Omental fat pad (tissue), 4 donors: Measurements from ENCODE around the gene RELL2. TPM values are rescaled to one million over a fixed set of nuclear protein-coding genes. Genes with fewer than 3 reads are reported as not detected.

ENCODE experiments used
- ATAC-seq: fragments of 150-250 bp; one replicate; pipeline ENCODE4 v1.9.1; 2016; ENCODE audit warnings: mild to moderate bottlenecking, moderate library complexity; ENCODE audit not compliant: low FRiP score
- DNase-seq: peaks from one replicate; pipeline ENCODE4 v3.0.0-alpha.2; 2019; ENCODE audit warnings: low spot score
- small RNA-seq: library from RNA; depleted of rRNA; stranded (forward); fragments of <200 nt; gene quantifications from one replicate; pipeline ENCODE3, GENCODE V24; 2016
- total RNA-seq, 4 donors: library from RNA; depleted of rRNA; stranded (reverse); fragments of >200 nt; gene quantifications; one replicate each; pipeline ENCODE4 v1.1.0, GENCODE V29; 2016
- TF ChIP-seq, protein P1 (sequence below), 3 donors: fragments of 450-650 bp; IDR thresholded peaks; one replicate each; pipeline ENCODE4 v1.5.1; 2016 to 2017; ENCODE audit warnings: antibody characterized with exemption in 3 of 3, mild to moderate bottlenecking in 3 of 3, moderate library complexity in 2 of 3

The RELL2 gene
- total RNA-seq, 4 donors from 2014 or later: 1.0 to 4.3 (median 2.9) TPM

DNA sequence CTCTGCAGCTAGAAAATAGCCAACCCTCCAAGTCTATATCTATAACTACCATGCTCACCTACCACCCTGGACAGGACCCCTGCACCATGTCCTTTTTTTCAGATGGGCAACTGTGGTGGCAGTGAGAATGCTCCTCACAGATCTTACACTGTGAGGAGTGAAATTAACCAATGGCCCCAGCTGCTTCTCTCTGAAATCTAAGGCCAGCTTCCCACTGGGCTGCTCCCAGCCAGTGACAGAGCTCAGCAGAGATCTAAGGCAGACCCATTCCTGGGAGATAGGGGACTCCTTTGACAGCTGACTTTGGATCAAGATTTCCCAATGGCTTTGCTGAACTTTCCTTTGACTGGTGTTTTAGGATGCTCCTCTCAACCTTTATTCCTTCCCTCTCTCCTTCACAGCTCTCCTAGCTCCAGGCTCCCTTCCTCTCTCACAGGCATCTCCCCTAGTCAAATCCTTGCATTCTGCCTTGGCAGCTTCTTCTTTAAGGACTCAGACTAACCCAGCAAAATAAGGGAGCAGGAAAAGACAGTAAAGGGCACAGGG is 46.9 kb downstream of the RELL2 start:
- no peak for DNase-seq
- ATAC-seq: no peak
- TF ChIP-seq, protein P1, sequence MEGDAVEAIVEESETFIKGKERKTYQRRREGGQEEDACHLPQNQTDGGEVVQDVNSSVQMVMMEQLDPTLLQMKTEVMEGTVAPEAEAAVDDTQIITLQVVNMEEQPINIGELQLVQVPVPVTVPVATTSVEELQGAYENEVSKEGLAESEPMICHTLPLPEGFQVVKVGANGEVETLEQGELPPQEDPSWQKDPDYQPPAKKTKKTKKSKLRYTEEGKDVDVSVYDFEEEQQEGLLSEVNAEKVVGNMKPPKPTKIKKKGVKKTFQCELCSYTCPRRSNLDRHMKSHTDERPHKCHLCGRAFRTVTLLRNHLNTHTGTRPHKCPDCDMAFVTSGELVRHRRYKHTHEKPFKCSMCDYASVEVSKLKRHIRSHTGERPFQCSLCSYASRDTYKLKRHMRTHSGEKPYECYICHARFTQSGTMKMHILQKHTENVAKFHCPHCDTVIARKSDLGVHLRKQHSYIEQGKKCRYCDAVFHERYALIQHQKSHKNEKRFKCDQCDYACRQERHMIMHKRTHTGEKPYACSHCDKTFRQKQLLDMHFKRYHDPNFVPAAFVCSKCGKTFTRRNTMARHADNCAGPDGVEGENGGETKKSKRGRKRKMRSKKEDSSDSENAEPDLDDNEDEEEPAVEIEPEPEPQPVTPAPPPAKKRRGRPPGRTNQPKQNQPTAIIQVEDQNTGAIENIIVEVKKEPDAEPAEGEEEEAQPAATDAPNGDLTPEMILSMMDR (IDR thresholded peaks at IDR 0.05): no peak

DNA sequence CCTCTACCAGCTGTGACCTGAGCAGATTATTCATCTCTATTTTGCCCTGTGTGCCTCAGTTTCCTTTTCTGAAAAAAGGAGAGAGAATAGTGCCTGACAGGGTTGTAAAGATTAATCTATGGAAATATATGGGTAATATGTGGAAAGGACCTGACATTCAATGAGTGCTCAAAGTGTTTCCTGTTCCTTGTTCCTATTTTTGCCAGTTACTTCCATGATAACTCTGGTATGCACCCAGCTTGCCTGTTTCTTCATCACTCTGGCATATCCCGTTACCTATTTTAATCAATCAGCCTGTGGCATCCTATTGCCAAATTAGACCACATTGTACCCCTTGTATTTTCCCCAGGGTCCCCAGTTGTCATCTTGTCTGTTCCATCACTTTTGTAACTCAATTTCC is 48.8 kb downstream of the RELL2 start:
- TF ChIP-seq, protein P1 (IDR thresholded peaks at IDR 0.05): no peak
- ATAC-seq (no peak), DNase-seq (no peak)

DNA sequence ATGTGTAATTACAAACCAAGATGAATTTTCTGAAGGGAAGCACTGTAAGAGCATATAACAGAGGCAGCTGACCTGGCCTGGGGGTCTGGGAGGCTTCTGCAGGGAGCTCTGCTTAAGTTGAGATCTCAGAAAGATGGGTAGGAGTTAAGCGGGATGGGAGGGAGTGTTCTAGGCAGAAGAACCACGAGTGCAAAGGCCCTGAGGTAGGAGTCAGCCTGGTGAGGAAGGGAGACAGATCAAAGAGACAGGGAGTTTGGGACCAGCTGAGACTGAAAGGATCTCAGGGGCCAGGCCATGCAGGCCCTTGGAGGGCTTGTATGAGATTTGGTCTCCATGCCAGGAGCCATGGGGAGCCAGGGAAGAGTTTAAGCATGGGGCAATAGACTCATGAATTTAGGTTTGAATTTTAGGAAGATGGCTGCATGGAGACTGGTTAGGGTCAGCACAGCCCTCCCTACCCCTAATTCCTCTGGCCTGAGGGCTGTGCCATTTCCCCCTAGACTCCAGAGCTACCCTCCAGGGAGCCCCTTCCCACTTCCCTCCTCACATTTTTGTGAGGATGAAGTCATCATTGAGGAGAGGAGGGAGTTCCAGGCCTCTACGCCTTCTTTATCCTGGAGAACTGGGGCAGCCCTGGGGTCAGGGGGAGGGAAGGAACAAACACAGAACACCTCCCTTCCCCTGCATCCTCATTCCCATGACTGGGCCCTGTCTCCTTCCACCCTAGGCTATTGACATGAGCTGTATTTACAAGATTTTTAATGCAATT is 50.0 kb downstream of the RELL2 start:
- DNase-seq (no peak), ATAC-seq (no peak)
- TF ChIP-seq, protein P1 (IDR thresholded peaks at IDR 0.05): no peak

Small RNAs within 50 kb of the gene (small RNA-seq; reads per million reads assigned to genes)
- not detected for gene RPS27AP10

Other genes starting within 250 kb of the RELL2 start
- 10 to 100 TPM in 1 of 4 donors, 1 to 10 TPM in 3; 2.4 to 14.5 (median 6.1) TPM for gene PCDHGB4, start 249.3 kb upstream of the RELL2 start, total RNA-seq
- 1 to 10 TPM in 3 of 4 donors, under 1 TPM in 1; 0.72 to 7.4 (median 2.2) TPM for gene PCDHGA8, start 244.4 kb upstream of the RELL2 start, total RNA-seq
- gene PCDHGB5, start 239.1 kb upstream of the RELL2 start, total RNA-seq: 10 to 100 TPM in 1 of 4 donors, 1 to 10 TPM in 3; 6.5 to 18.8 (median 8.9) TPM
- gene PCDHGA9, start 234.2 kb upstream of the RELL2 start, total RNA-seq: 10 to 100 TPM in 1 of 4 donors, 1 to 10 TPM in 3; 5.0 to 14.8 (median 7.3) TPM
- 10 to 100 TPM in 1 of 4 donors, 1 to 10 TPM in 3; 4.2 to 12.6 (median 6.5) TPM for gene PCDHGB6, start 229.0 kb upstream of the RELL2 start, total RNA-seq
- 10 to 100 TPM in 1 of 4 donors, 1 to 10 TPM in 3; 5.5 to 14.0 (median 6.8) TPM for gene PCDHGA10, start 224.0 kb upstream of the RELL2 start, total RNA-seq
- 10 to 100 TPM in 2 of 4 donors, 1 to 10 TPM in 2; 7.8 to 25.2 (median 10.2) TPM for gene PCDHGB7, start 219.3 kb upstream of the RELL2 start, total RNA-seq
- 10 to 100 TPM in 1 of 4 donors, 1 to 10 TPM in 3; 3.1 to 12.1 (median 5.3) TPM for gene PCDHGA11, start 215.9 kb upstream of the RELL2 start, total RNA-seq
- 10 to 100 TPM in 3 of 4 donors, 1 to 10 TPM in 1; 7.5 to 18.4 (median 14.2) TPM for gene PCDHGA12, start 206.5 kb upstream of the RELL2 start, total RNA-seq
- 10 to 100 TPM; 34.8 to 83.1 (median 41.9) TPM for gene PCDHGC3, start 161.0 kb upstream of the RELL2 start, total RNA-seq
- gene PCDHGC4, start 152.0 kb upstream of the RELL2 start, total RNA-seq: 1 to 10 TPM; 1.5 to 4.1 (median 3.5) TPM
- gene PCDHGC5, start 147.9 kb upstream of the RELL2 start, total RNA-seq: 1 to 10 TPM; 1.1 to 3.2 (median 2.1) TPM
- 10 to 100 TPM; 35.5 to 93.2 (median 47.9) TPM for gene DIAPH1, start 18.0 kb upstream of the RELL2 start, total RNA-seq
- gene HDAC3, start 148 bp upstream of the RELL2 start, total RNA-seq: 10 to 100 TPM; 31.5 to 50.6 (median 38.5) TPM
- gene FCHSD1, start 14.4 kb downstream of the RELL2 start, total RNA-seq: 10 to 100 TPM; 11.2 to 19.7 (median 15.5) TPM
- gene ARAP3, start 45.2 kb downstream of the RELL2 start, total RNA-seq: 10 to 100 TPM in 1 of 4 donors, 1 to 10 TPM in 3; 2.6 to 36.1 (median 9.1) TPM
- gene PCDH1, start 241.4 kb downstream of the RELL2 start, total RNA-seq: 100 to 1,000 TPM in 1 of 4 donors, 10 to 100 TPM in 3; 10.6 to 148 (median 50.6) TPM